GM12892 (cell line): ENCODE measurements around the gene ZNF93.
"Not testable (repeated sequence)": the region's sequence is repeated elsewhere in the genome, so short reads cannot be mapped to it uniquely, and the experiment has no call there.

Source experiments
- DNase-seq: peaks from one replicate; pipeline ENCODE4 v3.0.0; 2011; ENCODE audit not compliant: insufficient read length
- FAIRE-seq: peaks from 2 replicates; lab custom pipeline; 2011; peaks lifted over from hg19 to GRCh38; lab: Jason Lieb, UNC
- POLR2A ChIP-seq: IDR thresholded peaks from 2 replicates; pipeline ENCODE4 v1.6.1; 2011; ENCODE audit warnings: low read depth, low read length, control low read depth
- POLR2AphosphoS5 ChIP-seq: IDR thresholded peaks from 2 replicates; pipeline ENCODE4 v1.6.1; 2011; ENCODE audit warnings: low read depth, low read length, control low read depth
- TAF1 ChIP-seq: IDR thresholded peaks from 2 replicates; pipeline ENCODE4 v1.6.1; 2011; ENCODE audit warnings: low read depth, mild to moderate bottlenecking, control low read depth, low read length, borderline replicate concordance

The ZNF93 gene

DNA sequence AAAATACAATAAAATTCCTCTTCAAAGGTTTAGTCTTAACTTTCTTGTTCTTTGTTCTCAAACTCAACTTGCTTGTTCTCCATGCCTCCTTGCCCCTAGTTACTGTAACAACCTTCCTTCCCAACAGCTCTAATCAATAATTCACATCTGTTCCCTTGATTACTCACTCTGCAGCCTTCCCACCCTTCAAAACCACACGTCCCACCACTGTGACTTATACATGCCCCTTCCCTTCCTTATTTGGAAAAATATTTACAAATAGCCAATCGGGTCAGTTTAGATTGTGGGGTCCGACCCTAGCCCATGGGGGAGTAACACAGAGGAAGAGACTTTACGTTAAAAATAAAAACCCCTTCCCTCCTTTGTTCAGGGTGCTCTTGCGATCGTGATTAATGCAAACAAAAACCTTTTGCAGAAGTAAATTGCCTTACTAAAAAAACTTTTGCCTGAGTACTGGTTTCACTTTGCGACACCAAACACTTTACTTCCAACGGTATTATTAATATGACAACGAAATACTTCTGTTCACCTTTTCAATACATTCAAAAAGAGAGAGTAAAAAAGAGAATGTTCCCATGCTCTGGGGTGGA is 512 bp upstream of the ZNF93 start:
- DNase-seq: no peak
- TF ChIP-seq TAF1 (no peak), POLR2AphosphoS5 (no peak), POLR2A (no peak)
- no peak for FAIRE-seq

DNA sequence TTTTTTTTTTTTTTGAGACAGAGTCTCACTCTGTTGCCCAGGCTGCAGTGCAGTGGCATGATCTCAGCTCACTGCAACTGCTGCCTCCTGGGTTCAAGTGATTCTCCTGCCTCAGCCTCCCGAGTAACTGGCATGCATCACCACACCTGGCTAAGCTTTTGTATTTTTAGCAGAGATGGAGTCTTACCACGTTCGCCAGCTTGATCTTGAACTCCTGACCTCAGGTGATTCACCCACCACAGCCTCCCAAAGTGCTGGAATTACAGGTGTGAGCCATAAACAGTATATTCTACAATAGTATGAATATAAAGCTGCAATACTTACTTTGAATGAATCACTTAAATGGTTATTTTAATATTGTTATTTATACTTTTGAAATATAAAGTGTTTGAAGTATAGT is 6.8 kb downstream of the ZNF93 start:
- DNase-seq, FAIRE-seq: not testable (repeated sequence)

DNA sequence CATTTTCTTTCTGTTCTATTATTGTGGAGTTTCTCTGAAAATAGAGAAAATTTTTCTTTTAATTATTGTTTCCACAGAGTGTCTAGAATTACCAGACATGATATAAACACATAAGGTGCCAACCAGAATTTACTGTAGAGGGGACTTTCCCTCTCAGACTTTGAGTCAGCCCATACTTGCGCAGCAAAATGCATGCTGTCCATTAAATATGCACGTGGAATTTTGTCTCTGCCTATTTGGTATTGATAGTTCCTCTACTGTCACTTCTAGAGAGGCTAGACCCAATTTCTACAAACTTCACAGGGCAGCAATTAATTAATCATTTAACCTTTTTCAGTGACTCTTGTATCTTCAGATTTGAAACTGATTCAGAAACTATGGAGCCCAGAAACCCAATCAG is 8.9 kb downstream of the ZNF93 start:
- DNase-seq: no peak
- FAIRE-seq: no peak
- no peak for TF ChIP-seq POLR2A
- TF ChIP-seq POLR2AphosphoS5: no peak
- no peak for TF ChIP-seq TAF1

DNA sequence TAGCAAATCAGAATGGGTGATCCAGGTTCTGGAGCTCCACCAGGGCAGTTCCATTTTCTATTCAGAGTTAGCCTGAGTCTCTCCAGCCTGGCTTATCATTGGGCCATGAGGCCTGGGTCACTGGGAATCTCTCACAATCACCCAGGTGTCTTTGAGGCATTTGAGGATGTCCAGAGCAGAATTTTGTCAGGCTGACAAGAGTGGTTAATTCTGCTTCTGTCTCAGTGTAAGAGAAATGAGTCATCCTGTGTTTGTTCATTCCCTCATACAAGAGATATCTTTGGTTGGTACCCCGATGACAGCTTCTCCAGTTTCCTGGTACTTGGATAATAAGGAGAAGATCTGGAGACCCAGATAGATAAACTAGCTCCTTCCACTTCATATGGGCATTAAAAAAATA is 10.4 kb downstream of the ZNF93 start:
- TF ChIP-seq POLR2AphosphoS5: no peak
- TF ChIP-seq POLR2A: no peak
- TF ChIP-seq TAF1: no peak
- FAIRE-seq (no peak), DNase-seq (no peak)

DNA sequence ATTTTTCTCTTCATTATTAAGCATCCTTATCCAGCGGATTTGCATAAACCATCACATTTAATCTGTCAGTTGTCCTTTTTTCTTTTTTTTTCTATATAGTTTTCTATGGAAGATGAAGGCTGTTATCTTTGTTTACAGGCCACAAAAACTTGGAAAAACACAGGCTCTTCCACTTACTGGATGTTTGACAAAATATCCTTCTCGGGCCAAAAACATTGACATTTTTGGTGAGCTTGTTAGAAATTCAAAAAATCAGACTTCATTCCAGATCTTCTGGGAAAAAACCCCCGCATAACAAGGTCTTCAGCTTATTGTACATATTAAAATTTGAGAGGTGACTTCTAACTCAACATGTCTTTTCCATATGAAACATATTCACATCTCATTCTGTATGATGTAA is 13.8 kb downstream of the ZNF93 start:
- FAIRE-seq (no peak), DNase-seq (no peak)
- no peak for TF ChIP-seq TAF1
- TF ChIP-seq POLR2A: no peak
- no peak for TF ChIP-seq POLR2AphosphoS5

DNA sequence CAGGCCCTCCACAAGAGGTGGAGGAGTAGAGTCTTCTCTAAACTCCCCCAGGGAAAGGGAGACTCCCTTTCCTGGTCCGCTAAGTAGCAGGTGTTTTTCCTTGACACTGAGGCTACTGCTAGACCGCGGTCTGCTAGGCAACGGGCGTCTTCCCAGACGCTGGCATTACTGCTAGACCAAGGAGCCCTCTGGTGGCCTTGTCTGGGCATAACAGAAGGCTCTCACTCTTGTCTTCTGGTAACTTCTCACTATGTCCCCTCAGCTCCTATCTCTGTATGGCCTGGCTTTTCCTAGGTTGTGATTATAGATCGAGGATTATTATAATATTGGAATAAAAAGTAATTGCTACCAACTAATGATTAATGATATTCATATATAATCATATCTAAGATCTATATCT is 29.7 kb downstream of the ZNF93 start:
- FAIRE-seq: peak; percentile 53
- not testable (repeated sequence) for DNase-seq

DNA sequence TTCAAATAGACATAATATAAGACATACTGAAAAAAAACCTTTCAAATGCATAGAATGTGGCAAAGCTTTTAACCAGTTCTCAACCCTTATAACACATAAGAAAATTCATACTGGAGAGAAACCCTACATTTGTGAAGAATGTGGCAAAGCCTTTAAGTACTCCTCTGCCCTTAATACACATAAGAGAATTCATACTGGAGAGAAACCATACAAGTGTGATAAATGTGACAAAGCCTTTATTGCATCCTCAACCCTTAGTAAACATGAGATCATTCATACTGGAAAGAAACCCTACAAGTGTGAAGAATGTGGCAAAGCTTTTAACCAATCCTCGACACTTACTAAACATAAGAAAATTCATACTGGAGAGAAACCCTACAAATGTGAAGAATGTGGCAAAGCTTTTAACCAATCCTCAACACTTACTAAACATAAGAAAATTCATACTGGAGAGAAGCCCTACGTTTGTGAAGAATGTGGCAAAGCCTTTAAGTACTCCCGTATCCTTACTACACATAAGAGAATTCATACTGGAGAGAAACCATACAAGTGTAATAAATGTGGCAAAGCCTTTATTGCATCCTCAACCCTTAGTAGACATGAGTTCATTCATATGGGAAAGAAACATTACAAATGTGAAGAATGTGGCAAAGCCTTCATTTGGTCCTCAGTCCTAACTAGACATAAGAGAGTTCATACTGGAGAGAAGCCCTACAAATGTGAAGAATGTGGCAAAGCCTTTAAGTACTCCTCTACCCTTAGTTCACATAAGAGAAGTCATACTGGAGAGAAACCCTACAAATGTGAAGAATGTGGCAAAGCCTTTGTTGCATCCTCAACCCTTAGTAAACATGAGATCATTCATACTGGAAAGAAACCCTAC is 32.9 kb downstream of the ZNF93 start:
- DNase-seq, FAIRE-seq: not testable (repeated sequence)

DNA sequence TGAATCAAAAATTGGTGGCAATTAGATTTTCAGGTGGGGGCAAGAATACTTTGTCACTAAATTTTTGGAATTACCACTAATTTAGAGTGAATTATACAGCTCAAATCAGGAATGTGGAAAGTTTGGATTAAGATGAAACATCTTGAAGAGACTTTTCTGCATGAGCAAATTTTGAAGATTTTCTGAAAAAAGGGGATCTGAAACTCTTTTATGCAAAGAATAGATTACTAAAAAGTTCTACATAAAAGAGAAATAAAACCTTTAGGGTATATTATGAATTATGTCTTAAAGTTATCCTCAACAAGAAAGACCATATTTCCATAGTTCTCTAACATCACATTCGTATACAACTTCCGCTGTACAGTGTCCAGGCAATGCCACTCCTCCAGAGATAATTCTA is 36.7 kb downstream of the ZNF93 start:
- FAIRE-seq: no peak
- no peak for DNase-seq
- TF ChIP-seq POLR2A (no peak), TAF1 (no peak), POLR2AphosphoS5 (no peak)

DNA sequence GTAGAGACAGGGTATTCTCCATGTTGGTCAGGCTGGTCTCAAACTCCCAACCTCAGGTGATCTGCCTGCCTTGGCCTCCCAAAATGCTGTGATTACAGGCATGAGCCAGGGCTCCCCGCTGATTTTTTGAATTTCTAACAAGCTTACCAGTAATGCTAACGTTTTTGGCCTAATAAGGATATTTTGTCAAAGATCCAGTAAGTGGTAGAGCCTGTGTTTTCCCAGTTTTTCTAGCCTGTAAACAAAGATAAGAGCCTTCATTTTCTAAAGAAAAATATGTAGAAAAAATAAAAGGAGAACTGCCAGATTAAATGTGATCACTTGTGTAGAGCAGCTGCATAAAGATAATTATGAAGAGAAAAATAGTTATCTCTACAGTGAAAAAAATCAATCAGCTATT is 37.7 kb downstream of the ZNF93 start:
- TF ChIP-seq TAF1 (no peak), POLR2A (no peak), POLR2AphosphoS5 (no peak)
- FAIRE-seq (no peak), DNase-seq (no peak)

DNA sequence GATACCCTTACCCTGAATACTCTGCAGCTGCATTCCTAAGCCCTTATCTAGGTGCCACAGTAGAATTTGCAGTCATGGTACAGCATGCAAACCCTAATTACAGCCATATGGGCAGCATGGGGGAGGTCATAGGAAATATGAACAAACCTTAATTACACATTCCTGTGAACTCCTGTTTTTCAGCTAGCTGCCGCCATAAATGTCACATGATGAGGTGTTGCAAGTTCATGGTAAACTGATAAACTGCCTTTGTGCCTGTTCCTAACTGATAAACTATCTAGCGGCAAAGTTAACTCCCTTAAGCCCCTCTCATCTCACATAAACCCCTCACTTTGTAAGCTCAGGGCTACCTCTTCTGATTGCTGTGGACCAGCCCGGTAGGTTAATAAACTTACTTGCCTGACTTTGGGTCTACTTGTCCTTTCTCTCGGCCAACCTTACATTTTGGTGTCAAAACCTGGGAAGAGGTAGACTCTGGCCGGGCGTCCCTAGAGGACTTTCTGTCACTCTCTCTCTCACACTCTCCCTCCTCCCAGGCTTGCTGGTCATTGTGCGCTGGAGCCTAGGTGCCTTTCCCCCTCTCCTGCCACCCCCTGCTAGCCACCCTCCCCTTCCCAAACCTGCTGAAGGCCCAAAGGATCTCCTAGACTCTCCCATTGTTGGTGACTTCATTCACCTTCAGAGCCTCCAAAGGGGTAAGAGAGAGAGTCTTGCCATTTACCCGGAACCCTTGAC is 43.3 kb downstream of the ZNF93 start:
- TF ChIP-seq POLR2AphosphoS5 (no peak), TAF1 (no peak)
- DNase-seq: no peak
- FAIRE-seq: no peak

DNA sequence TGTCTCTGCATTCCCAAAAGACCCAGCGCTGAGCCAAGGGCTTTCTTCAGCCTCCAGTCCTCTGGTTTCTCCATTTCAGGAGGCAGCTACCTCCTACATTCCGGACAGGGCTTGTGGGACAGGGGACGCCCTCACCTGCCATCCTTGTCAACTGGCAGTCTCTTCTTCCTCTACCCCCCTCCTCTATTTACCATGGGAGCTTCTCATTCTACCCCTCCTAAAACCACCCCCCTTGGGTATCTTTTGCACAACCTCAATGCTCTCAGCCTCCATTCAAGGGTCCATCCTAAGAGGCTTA is 43.8 kb downstream of the ZNF93 start:
- TF ChIP-seq POLR2A (no peak), TAF1 (no peak), POLR2AphosphoS5 (no peak)
- DNase-seq (no peak), FAIRE-seq (no peak)

DNA sequence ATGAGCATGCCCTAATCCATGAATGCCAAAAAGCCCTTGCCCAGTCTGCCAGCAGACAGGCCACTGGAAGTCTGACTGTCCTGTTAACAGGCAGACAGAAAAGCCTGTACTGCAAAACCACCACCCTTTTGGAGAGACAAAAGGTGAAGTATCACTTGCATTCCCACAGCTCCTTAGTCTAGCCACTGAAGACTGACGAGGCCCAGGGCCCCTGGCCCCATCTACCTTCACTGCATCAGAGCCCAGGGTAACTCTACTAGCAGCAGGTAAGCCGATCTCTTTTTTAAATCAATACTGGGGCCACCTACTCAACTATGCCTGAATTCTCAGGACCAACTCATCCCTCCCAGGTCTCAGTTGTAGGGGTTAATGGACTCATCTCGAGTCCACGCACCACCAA is 45.5 kb downstream of the ZNF93 start:
- no peak for DNase-seq
- FAIRE-seq: no peak
- TF ChIP-seq POLR2AphosphoS5 (no peak), POLR2A (no peak), TAF1 (no peak)
